Uterus (tissue), 2 donors: ENCODE data around the gene PRKAG2.

Experiments used
- POLR2A ChIP-seq, 2 donors: fragments of 450-650 bp; IDR thresholded peaks; one replicate each; pipeline ENCODE4 v1.6.1; 2016; ENCODE audit warnings: antibody characterized with exemption in 2 of 2, mild to moderate bottlenecking in 1 of 2, moderate library complexity in 1 of 2
- TF ChIP-seq, protein P1 (sequence below), 4 experiments: fragments of 200-600 bp in 2 of 4; fragments of 450-650 bp in 2 of 4; sonication (generic) in 2 of 4; IDR thresholded peaks; one replicate each; pipeline ENCODE4 v1.5.1; 2016 to 2019; ENCODE audit warnings: antibody characterized with exemption in 4 of 4, mild to moderate bottlenecking in 2 of 4, moderate library complexity in 1 of 4

DNA sequence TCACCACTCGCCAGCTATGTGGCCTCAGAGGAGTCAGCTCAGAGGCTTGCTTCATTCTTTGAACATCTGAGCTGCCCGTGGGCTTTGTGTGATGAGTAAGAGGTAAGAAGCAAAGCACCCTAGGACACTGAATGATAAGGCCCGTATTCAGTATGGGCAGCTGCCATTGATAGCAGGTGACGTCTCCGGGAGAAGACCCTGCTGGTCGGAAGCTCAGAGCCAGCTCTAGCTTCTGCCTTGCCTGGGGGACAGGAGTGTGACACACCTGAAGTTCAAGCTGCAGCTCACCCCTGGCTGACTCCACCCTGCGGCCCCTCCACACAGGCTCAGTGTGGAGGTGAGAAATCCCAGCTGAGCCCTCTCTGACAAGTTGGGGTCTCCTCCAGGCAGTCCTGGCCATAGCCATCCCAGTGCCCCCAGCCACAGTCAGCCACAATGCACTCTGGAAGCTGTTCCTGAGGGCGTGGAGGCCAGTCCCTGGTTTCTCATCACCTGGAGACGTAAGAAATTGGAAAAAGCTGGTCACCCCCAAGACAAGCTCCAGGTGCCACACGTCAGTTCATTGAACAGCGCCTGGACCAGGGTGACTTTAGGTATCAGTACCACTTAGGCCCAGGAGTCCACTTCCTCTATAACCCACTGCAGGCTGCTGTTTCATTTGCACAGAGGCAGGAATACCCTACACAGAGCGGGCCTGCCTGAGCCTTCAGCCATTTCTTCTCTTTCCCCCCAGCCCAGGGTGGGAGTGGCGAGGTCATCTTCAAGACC lies 192.3 kb downstream of the PRKAG2 start:
- no peak for TF ChIP-seq POLR2A (IDR thresholded peaks at IDR 0.05)
- TF ChIP-seq, protein P1, sequence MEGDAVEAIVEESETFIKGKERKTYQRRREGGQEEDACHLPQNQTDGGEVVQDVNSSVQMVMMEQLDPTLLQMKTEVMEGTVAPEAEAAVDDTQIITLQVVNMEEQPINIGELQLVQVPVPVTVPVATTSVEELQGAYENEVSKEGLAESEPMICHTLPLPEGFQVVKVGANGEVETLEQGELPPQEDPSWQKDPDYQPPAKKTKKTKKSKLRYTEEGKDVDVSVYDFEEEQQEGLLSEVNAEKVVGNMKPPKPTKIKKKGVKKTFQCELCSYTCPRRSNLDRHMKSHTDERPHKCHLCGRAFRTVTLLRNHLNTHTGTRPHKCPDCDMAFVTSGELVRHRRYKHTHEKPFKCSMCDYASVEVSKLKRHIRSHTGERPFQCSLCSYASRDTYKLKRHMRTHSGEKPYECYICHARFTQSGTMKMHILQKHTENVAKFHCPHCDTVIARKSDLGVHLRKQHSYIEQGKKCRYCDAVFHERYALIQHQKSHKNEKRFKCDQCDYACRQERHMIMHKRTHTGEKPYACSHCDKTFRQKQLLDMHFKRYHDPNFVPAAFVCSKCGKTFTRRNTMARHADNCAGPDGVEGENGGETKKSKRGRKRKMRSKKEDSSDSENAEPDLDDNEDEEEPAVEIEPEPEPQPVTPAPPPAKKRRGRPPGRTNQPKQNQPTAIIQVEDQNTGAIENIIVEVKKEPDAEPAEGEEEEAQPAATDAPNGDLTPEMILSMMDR (IDR thresholded peaks at IDR 0.05), result no peak
